Panc1 (cell line): ENCODE results near the gene TRPM4.

Experiments used
- CTCF ChIP-seq: fragments of 450-650 bp; IDR thresholded peaks from 2 replicates; pipeline ENCODE4 v1.5.1; 2017; ENCODE audit warnings: mild to moderate bottlenecking
- POLR2AphosphoS5 ChIP-seq: IDR thresholded peaks from 2 replicates; pipeline ENCODE4 v1.6.1; 2012; ENCODE audit warnings: mild to moderate bottlenecking, low read depth, low read length, moderate library complexity
- REST ChIP-seq, 2 experiments: IDR thresholded peaks; 2 replicates each; pipeline ENCODE4 v1.6.1; 2011 to 2012; ENCODE audit warnings: low read depth in 2 of 2, control low read depth in 1 of 2, low read length in 1 of 2, mild to moderate bottlenecking in 1 of 2, moderate library complexity in 1 of 2; ENCODE audit not compliant: insufficient read depth in 1 of 2
- SIN3A ChIP-seq: IDR thresholded peaks from 2 replicates; pipeline ENCODE4 v1.6.1; 2012; ENCODE audit warnings: low read depth, mild to moderate bottlenecking, low read length, moderate library complexity, borderline replicate concordance; ENCODE audit not compliant: insufficient read depth
- TCF7L2 ChIP-seq: IDR thresholded peaks from 2 replicates; pipeline ENCODE4 v1.6.1; 2011; ENCODE audit warnings: mild to moderate bottlenecking, low read depth, low read length, inconsistent platforms

GRCh38 chr19:49217382-49217781 lies 59.8 kb downstream of the TRPM4 start:
- TF ChIP-seq CTCF, result no peak
- TF ChIP-seq REST (IDR thresholded peaks at IDR 0.05; ENCODE audit: insufficient read depth in 1 of 2, low read depth in 2 of 2, low read length in 1 of 2), result no peak
- TF ChIP-seq POLR2AphosphoS5, result no peak
- no peak for TF ChIP-seq TCF7L2
- no peak for TF ChIP-seq SIN3A
